GM12874 (cell line): ENCODE data around the gene BRD7.

Experiments
- TF ChIP-seq, protein P1 (sequence below): IDR thresholded peaks from 2 replicates; pipeline ENCODE4 v1.5.1; 2011; ENCODE audit warnings: low read depth, mild to moderate bottlenecking, control low read depth, low read length, moderate library complexity; ENCODE audit not compliant: insufficient read depth

Gene BRD7

GRCh38 chr16:50388496-50388895 is 19.7 kb upstream of the BRD7 start:
- TF ChIP-seq, protein P1, sequence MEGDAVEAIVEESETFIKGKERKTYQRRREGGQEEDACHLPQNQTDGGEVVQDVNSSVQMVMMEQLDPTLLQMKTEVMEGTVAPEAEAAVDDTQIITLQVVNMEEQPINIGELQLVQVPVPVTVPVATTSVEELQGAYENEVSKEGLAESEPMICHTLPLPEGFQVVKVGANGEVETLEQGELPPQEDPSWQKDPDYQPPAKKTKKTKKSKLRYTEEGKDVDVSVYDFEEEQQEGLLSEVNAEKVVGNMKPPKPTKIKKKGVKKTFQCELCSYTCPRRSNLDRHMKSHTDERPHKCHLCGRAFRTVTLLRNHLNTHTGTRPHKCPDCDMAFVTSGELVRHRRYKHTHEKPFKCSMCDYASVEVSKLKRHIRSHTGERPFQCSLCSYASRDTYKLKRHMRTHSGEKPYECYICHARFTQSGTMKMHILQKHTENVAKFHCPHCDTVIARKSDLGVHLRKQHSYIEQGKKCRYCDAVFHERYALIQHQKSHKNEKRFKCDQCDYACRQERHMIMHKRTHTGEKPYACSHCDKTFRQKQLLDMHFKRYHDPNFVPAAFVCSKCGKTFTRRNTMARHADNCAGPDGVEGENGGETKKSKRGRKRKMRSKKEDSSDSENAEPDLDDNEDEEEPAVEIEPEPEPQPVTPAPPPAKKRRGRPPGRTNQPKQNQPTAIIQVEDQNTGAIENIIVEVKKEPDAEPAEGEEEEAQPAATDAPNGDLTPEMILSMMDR, result no peak

DNA sequence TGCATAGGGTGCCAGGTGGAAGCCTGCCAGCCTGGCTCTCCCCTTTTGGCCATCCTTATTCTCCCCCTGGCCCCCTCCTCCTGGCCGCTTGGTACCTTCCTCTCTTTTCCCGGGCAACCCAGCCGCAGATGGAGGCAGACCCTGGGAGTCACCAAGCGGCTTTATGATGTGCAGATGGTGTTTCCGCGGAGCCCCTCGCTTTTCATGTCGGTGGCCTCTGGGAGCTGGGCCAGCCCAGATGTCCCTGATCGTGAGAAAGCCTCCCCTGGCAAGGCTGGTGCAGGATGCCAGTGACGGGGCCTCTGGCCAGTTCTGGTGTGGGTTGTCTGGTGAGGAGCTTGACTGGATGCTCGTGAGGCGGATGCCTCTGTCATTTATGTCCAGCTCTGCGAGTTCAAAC is 18.0 kb upstream of the BRD7 start:
- TF ChIP-seq, protein P1, result no peak

DNA sequence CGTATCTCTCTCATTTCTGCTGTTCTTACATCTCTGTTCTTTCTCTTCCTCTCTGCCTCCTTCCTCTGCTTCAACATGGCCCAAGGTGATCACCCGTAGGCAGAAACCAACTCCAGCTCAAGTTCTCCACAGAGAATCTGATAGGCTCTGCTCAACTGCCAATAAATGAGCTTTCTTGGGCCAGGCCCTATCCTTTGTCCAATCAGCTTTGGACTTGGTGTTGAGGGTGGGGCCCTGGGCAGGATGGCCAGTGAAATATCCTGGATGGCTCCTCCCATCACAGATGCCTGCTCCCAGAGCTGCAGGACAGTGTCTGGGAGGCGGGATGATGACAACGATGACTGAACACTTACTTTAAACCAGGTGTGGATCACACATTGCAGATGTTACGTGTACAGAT is 17.4 kb upstream of the BRD7 start:
- TF ChIP-seq, protein P1, result no peak

DNA sequence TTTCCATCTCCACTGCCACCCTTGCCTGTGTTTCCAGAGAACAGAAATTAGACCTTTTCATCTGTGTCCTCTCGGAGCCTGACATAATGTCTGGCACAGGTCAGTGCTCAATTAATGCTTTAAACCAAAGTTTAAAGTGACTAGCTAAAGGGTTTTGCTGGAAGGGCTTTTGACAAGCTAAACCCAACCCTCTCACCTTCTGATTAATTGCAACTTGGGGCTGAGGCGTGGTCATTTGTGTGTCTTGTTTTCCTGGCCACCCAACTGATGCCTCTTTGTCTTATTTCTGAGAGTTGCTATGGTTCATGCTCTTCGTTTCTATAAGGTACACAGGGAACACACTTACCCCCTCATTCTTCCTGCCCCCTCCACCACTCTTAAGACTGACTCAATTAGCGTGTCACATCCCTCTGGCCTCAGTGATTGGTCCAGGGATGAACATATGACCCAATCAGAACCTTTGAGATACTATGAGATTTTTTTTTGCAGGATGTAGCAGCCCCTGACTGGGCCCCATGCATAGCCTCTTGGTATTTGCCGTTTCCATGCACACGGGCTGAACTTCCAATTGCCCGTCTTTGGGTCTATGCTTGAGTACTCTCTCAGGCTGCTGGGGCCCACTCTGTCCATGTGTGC is 15.8 kb upstream of the BRD7 start:
- TF ChIP-seq, protein P1, result no peak

- TF ChIP-seq, protein P1, result peak; percentile 37; the same call in 1 of the 2 replicates
These were observed 13.1 kb upstream of the BRD7 start for GRCh38 chr16:50381679-50382440.

DNA sequence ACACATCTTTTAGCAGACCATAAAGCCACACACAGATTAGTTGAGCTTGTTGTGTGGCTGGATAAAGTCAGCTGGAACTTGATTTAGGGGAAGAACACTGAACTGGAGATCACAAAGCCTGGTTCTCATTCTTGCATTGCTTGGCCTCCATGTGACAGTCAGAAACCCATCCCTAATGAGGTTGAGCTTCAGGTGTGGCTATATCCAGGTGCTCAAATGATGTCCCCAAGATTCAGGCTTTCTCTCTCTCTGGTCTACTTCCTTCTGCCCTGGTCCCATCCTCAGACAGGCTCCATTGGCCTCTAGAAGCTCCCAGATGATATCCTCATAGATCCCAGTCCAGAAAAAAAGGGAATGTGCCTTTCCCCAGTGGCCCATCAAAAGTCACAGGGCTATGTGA is 9.6 kb upstream of the BRD7 start:
- TF ChIP-seq, protein P1, result no peak

GRCh38 chr16:50377001-50377400 is 8.2 kb upstream of the BRD7 start:
- TF ChIP-seq, protein P1, result no peak
